HepG2 (cell line): ENCODE data around the gene THADA. TPM values are rescaled to one million over a fixed set of nuclear protein-coding genes. Genes with fewer than 3 reads are reported as not detected.

Experiments used
- ARID2 ChIP-seq: sonication (generic); formaldehyde crosslinking; IDR thresholded peaks from 2 replicates; pipeline ENCODE4 v1.8.1; 2022; ENCODE audit warnings: mild to moderate bottlenecking, missing genetic modification reagents, borderline replicate concordance
- HMGXB4 ChIP-seq, 2 experiments: sonication (generic) in 1 of 2; formaldehyde crosslinking in 1 of 2; IDR thresholded peaks; 2 replicates each; pipeline versions ENCODE4 v1.4.0 to v1.6.1; 2018 to 2020; ENCODE audit warnings: missing genetic modification reagents in 2 of 2, borderline replicate concordance in 1 of 2, low read depth in 1 of 2, mild to moderate bottlenecking in 1 of 2, missing biosample characterization in 1 of 2
- LRRFIP1 ChIP-seq: sonication (generic); formaldehyde crosslinking; conservative IDR thresholded peaks from 2 replicates; pipeline ENCODE4 v1.4.0; 2020; ENCODE audit warnings: missing genetic modification reagents
- SKIL ChIP-seq: sonication (generic); formaldehyde crosslinking; IDR thresholded peaks from 2 replicates; pipeline ENCODE4 v1.8.0; 2022; ENCODE audit warnings: missing genetic modification reagents, mild to moderate bottlenecking, moderate library complexity, borderline replicate concordance
- SOX6 ChIP-seq, 2 experiments: fragments of 450-650 bp in 1 of 2; sonication (generic) in 1 of 2; formaldehyde crosslinking in 1 of 2; IDR thresholded peaks; 2 replicates each; pipeline versions ENCODE4 v1.4.0 to v1.6.1; 2017 to 2020; ENCODE audit warnings: antibody characterized with exemption in 1 of 2, mild to moderate bottlenecking in 1 of 2, missing genetic modification reagents in 1 of 2
- SP140L ChIP-seq: sonication (generic); formaldehyde crosslinking; IDR thresholded peaks from 2 replicates; pipeline ENCODE4 v1.4.0; 2020; ENCODE audit warnings: missing genetic modification reagents, borderline replicate concordance
- SP2 ChIP-seq: sonication (generic); formaldehyde crosslinking; IDR thresholded peaks from 2 replicates; pipeline ENCODE4 v1.5.1; 2020; ENCODE audit warnings: mild to moderate bottlenecking, missing genetic modification reagents
- ZBTB46 ChIP-seq: sonication (generic); formaldehyde crosslinking; IDR thresholded peaks from 2 replicates; pipeline ENCODE4 v1.4.0; 2020; ENCODE audit warnings: mild to moderate bottlenecking, missing genetic modification reagents, borderline replicate concordance
- ZFP91 ChIP-seq: sonication (generic); formaldehyde crosslinking; IDR thresholded peaks from 2 replicates; pipeline ENCODE4 v1.9.0; 2022; ENCODE audit warnings: missing genetic modification reagents, mild to moderate bottlenecking, borderline replicate concordance
- ZNF282 ChIP-seq: fragments of 450-650 bp; IDR thresholded peaks from 2 replicates; pipeline ENCODE4 v1.6.1; 2018; ENCODE audit not compliant: partially characterized antibody
- ZNF329 ChIP-seq: sonication (generic); formaldehyde crosslinking; IDR thresholded peaks from 2 replicates; pipeline ENCODE4 v1.9.0; 2021; ENCODE audit warnings: low read depth, mild to moderate bottlenecking, missing genetic modification reagents
- ZNF512 ChIP-seq: sonication (generic); formaldehyde crosslinking; IDR thresholded peaks from 2 replicates; pipeline ENCODE4 v1.4.0; 2020; ENCODE audit warnings: mild to moderate bottlenecking, missing genetic modification reagents
- ZNF75D ChIP-seq: sonication (generic); formaldehyde crosslinking; IDR thresholded peaks from 2 replicates; pipeline ENCODE4 v1.8.1; 2023; ENCODE audit warnings: missing genetic modification reagents, mild to moderate bottlenecking, borderline replicate concordance
- ZNF776 ChIP-seq: sonication (generic); formaldehyde crosslinking; IDR thresholded peaks from 2 replicates; pipeline ENCODE4 v1.4.0; 2020; ENCODE audit warnings: mild to moderate bottlenecking, missing genetic modification reagents
- ZNF816 ChIP-seq: sonication (generic); formaldehyde crosslinking; IDR thresholded peaks from 2 replicates; pipeline ENCODE4 v1.8.0; 2022; ENCODE audit warnings: missing genetic modification reagents, mild to moderate bottlenecking, borderline replicate concordance
- polyA plus RNA-seq, 8 experiments: library from polyadenylated mRNA; depleted of rRNA in 3 of 8; stranded (reverse) in 7 of 8; unstranded in 1 of 8; fragments of >200 nt; fragmentation: Illumina TruSeq in 4 of 8; extraction: Trizol in 4 of 8; gene quantifications; 2 replicates each; pipeline versions ENCODE4 v1.2.1 to v1.2.3, GENCODE V29; 2011 to 2016; ENCODE audit warnings: low read depth in 4 of 8, missing spikeins in 1 of 8, mixed read lengths in 1 of 8; ENCODE audit not compliant: insufficient read depth in 1 of 8
- total RNA-seq, 5 experiments: library from RNA; depleted of rRNA; stranded (reverse); fragments of >200 nt; fragmentation: Illumina TruSeq; extraction: Trizol; gene quantifications; 2 replicates each; pipeline ENCODE4 v1.2.3, GENCODE V29; 2016; ENCODE audit warnings: low read depth in 1 of 5

THADA gene
- total and polyA plus RNA-seq, 2 of the 13 experiments (the other 11 are each of a cell fraction or from before 2014, with no cell fraction given) = 12.7 to 21.7 TPM

GRCh38 chr2:43410055-43410604, 185.7 kb downstream of the THADA start (continued):
- TF ChIP-seq ZNF75D (no peak), ZFP91 (CRISPR knock-in tag) (no peak), ZNF282 (no peak), ARID2 (CRISPR knock-in tag) (no peak), ZNF512 (CRISPR knock-in tag) (no peak), LRRFIP1 (CRISPR knock-in tag) (no peak), ZNF816 (CRISPR knock-in tag) (no peak), SP140L (CRISPR knock-in tag) (no peak), SP2 (no peak), ZNF329 (CRISPR knock-in tag) (no peak), ZNF776 (CRISPR knock-in tag) (no peak), HMGXB4 (CRISPR knock-in tag; IDR thresholded peaks at IDR 0.05; ENCODE audit: borderline replicate concordance in 1 of 2, low read depth in 1 of 2) (no peak), ZBTB46 (CRISPR knock-in tag) (no peak), SOX6 (IDR thresholded peaks at IDR 0.05) (no peak), SOX6 (CRISPR knock-in tag; IDR thresholded peaks at IDR 0.05) (peak; percentile 38; the same call in 1 of the 2 replicates), SKIL (CRISPR knock-in tag) (no peak)
